ENCODE measurements around the gene NUP50.

The NUP50 gene, protein sequence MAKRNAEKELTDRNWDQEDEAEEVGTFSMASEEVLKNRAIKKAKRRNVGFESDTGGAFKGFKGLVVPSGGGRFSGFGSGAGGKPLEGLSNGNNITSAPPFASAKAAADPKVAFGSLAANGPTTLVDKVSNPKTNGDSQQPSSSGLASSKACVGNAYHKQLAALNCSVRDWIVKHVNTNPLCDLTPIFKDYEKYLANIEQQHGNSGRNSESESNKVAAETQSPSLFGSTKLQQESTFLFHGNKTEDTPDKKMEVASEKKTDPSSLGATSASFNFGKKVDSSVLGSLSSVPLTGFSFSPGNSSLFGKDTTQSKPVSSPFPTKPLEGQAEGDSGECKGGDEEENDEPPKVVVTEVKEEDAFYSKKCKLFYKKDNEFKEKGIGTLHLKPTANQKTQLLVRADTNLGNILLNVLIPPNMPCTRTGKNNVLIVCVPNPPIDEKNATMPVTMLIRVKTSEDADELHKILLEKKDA

DNA sequence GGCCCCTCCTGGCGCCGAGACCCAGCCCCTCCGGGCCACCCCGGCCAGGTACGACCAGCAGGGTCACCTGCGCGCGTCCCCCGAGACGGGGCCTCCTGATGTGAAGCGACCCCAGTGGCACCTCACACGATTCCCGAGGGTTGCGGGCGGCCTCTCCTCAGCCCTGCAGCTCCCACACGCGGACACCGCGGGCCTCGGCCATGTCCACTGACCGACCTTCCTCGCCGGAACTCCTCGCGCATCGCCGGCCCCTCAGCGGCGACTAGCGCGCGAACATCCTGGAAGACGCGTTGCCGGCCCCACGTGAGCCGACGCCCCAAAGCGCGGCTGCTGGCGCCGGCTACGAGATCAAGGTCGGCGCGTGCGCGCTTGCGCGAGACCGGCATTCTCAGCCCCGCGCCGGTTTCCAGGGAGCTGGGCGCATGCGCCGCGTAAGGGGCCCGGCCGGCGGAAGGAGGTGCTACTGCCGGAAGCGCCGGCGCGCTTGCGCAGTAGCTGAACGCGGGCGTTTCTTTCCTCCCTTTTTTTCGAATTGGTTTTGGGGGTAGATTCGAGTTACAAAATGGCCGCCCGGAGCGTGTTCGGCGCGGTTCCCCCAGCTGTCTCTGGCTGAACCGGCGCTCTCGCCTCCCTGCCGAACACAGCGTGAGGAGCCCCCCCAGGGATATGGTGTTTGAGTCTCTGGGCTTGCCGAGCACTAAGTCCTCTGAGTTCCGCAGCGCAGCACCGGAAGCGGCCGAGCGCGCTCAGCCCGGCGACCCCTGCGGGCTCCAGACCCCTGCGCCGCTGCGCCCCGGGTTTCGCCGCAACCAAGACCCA lies at the start of gene NUP50:
NUP50 (plus strand) TSS at position 475 of the 819 bp plus-strand sequence. CDS start 4,253 bp downstream, outside the sequence.
- peak; percentile 84 for DNase-seq

DNA sequence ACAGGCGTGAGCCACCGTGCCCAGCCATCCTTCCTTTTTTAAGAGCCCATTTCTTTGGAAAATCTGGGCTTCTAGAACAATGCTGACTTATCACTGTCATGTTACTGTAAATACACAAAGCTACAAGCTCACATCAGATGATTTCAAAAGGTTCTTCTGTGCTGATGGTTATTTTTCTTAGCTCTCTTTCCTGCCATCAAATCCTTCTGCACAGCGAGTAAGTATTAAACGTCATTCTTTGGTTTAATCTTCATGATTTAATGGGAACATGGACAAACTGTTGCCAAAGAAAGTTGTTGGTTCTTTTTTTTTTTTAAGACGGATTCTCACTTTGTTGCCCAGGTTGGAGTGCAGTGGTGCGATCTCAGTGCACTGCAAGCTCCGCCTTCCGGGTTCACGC lies 43.3 kb upstream of the NUP50 start:
- no peak for DNase-seq

DNA sequence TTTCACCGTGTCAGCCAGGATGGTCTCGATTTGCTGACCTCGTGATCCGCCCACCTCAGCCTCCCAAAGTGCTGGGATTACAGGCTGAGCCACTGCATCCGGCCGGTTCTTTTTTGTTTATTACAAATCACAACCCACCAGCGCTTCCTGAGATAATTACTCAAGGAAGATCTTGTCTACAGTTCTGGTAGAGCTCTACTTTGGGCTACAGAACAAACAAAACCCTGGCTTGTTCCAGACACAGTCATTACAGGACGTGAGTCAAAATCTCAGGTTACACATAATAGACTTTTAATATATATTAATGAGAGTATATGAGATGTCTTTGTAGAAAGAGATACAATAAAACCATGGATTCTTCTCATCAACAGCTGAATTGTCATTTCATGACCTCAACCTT lies 42.8 kb upstream of the NUP50 start:
- DNase-seq: no peak

DNA sequence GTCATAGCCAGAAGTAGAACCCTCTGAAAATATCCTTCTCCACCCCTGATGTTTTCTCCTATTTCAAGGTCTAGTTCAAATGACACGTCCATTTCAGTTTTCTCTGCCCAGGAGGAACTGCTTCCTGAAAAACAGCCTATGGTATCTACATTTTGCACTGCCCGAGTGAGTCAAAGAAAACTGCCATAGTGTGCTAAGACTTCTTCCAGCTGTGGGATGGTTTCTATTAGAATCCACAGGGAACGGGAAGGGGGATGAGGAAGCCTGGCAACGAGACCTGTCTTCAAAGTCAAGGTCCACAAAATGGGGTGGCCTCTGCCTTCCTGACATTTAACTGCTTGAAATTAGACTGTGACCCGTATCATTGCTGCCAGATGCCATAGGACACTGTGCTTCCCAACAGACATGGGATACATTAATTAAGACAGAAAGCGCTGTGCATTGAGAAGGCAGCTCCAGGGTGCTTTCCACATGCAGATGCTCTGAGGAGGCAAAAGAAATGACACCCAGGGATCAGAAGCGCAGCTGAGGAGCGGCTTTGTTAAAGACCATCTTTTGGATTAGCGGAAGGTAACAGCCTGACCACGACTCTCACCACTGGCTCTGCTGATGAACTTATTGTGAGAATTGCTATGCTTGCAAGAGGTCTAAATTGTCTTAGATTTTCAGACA lies 39.4 kb upstream of the NUP50 start:
- no peak for DNase-seq

DNA sequence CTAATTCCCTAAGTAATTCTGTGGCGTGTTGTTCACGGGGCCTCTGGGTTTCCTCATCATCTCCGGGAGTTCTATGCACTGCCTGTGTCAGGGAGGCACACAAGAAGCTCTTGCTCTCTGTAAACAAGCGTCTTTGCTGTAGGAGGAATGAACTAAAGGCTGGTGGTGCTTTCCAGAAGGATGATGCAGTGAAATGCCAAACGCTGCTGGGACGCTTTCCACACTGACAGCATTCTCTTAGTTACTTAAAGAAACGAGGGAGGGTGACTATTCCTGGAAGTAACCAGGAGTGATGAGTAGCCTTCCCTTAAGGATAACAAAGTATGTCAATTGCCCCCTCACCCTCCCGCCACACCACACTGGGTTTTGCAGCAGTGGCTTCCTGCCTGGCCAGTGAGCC lies 38.5 kb upstream of the NUP50 start:
- no peak for DNase-seq

DNA sequence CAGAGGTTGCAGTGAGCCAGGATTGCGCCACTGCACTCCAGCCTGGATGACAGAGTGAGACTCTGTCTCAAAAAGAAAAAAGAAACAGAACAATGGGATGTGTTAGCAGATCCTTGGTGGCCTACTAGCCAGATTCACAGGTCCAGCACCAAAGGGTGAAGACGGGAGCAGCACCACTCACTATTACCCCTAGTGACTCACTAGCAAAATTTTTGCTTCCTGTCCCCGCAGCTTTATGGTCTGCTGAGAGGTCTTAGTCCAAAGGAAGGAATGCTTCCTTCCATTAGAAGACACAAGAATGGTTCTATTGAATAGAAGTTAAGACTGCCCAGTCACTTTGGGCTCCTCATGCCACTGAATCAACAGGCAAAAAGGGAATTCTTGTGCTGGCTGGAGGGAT lies 35.9 kb upstream of the NUP50 start:
- DNase-seq: no peak

DNA sequence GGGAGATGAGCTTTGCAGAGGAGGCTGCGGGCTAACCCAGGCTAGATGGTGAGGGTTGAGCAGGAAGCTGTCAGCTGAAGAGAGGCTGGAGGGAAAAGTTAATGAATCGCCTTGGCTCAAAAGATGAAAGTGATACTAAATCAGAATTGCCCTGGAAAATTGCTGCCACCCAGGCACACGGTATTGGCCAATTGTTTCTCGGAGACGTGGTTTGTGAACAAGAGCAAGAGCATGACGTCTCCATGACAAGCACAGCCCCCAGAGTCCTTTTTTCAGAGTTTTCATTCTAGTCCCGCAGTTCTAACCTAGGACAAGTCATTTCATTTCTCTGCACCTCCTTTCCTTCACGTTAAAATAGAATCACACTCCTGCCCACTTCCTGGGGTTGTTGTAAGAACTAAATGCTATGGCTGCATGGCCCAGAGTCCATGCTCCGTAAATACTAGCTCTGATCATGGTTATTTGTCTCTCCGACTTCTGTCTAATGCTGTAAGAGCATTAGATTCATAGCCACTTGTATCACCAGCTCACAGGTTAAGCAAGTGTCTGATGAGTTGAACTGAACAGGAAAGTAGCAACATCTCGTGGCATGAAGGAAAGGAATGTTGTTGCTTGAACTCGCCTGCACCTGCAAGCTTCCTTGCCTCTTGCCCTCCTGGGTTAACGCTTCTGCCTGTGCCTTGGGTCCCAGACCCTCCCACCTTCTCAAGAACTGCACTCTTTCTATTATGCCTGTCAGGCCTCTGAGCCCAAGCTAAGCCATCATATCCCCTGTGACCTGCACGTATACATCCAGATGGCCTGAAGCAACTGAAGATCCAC lies 33.8 kb upstream of the NUP50 start:
- no peak for DNase-seq

DNA sequence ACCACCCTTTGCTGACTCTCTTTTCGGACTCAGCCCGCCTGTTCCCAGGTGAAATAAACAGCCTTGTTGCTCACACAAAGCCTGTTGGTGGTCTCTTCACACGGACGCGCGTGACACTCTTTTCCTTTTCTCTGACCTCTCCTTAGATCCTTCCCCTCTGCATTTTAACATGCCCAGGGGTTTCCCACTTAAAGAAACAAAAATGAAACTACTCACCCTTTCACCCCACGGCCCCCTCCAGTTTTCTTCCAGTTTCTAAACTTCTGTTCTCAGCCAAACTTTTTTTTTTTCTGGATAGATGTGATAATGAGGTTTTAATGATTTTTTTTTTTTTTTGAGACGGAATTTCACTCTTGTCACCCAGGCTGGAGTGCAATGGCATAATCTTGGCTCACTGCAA lies 32.8 kb upstream of the NUP50 start:
- no peak for DNase-seq

DNA sequence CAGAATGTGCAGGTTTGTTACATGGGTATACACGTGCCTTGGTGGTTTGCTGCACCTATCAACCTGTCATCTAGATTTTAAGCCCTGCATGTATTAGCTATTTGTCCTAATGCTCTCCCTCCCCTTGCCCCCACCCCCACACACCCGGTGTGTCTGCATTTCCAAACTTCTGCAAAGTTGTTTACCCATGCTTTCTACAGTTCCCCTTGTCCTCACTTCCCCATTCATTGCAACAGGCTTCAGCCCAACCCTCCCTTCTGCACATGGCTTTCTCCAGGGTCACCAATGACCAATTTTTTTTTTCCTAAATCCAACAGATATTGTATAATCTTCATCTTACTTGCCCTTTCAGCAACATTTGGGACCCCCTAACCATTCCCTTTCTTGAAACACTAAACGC lies 32.0 kb upstream of the NUP50 start:
- no peak for DNase-seq

DNA sequence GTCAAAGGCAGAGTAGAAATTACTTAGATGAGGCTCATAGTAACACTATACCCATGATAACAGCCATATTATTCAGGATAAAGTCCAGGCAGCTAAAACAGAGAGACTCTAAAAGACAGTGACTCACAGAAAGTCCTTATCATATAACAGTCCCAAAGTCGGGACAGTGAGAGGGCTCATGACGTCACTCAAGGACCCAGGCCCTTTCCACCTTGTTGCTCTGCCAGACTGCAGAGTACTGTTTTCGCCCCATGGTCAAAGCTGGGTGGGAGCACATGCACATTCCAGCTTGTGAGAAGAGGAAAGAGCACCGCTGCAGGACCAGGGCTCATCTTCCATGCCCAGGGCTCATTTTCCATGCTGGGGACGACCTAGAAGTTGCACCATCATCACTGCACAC lies 29.4 kb upstream of the NUP50 start:
- no peak for DNase-seq

DNA sequence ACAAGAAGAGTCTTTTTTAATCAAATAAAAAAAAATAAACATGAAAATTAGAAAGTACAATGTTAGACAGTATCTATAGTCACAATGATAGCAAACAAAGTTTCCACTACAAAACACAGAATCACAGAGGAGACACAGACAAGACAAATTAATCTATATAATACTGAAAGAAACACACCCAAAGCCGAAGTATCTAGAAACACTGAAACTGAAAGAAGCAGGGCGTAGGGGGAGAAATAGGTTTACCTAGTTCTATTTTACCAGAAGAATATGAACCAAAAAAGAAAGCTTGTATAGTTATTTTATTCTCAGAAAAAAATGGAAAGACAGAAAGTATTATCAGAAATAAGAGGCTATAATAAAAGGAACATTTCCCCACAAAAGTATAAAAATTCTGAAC lies 27.1 kb upstream of the NUP50 start:
- no peak for DNase-seq

DNA sequence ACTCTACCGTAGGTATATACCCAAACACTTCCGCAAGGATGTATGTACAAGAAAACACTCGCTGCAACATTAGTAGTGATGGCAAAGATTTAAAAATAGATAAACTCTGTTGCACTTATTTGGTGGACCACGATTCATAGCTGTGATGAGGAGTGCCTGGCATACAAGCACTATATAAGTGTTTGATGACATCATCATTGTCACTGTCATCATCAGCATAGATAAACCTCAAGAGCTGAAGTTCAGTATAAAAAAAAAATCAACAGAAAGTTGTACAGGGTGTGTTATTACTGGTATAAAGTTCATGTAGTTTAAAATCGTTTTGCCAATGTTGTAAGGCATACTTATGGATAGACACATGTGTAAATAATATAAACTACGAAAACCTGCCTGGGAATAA lies 24.0 kb upstream of the NUP50 start:
- no peak for DNase-seq

DNA sequence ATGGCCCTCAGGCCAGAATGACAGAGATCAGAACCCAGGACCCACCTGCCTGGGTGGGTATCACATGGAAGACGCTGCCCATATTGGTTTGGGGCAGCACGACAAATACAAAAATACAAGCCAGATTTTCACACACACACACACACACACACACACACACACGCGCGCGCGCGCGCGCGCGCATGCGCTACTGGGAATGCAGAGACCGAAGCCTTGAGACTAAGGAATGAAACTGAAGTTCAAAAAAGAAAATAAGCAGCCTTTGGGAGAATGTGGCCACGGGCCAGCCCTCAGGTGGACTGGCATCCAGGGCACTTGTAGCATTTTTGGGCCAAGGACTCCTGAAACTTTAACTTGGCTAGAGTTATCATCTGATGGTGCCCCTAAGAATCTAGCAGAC lies 21.3 kb upstream of the NUP50 start:
- no peak for DNase-seq

DNA sequence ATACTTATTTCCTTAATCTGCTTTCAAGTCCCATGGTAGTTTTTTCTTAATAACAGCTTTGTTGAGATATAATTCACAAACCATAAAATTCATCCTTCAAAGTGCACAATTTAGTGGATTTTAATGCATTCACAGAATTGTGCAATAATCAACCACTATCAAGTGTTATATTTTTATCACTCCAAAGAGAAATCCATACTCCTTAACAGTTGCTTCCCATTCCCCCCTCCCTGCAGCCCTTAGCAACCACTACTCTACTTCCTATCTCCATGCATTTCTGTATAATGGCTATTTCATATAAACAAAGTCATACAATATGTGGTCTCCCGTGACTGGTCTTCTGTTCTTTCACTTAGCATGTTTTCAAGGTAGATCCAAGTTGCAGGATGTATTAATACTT lies 18.8 kb upstream of the NUP50 start:
- no peak for DNase-seq

DNA sequence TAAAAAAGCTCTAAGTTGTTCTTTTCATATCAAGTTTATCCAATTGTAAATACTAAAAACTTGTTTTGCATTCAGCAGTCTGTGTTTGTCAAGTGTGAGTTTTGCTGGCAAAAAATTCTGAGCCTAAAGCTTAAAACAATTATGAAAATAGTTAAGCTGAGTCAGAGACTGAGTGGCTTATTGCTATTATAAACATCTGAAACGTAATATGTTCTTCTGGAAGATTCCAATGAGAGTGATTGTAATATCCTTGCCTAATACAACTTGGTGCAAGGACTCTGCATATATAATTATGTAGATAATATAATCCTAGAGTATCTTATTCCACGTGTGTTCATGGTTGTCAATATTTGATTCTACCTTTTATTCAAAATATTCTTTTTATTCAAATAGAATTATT lies 14.1 kb upstream of the NUP50 start:
- no peak for DNase-seq

DNA sequence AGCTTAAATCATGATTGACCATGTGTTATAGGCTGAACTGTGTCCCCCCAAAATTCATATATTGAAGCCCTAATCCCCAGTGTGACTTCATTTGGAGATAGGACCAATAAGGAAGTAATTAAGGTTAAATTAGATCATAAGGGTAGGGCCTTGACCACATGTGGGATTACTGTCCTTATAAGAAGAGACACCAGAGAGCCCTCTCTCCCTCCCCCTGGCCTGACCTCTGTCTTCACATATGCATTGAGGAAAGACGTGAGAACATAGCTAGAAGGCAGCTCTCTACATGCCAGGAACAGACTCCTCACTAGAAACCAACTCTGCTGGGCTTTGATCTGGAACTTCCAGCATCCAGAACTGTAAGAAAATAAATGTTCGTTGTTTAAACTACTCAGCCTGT lies 13.6 kb upstream of the NUP50 start:
- no peak for DNase-seq

DNA sequence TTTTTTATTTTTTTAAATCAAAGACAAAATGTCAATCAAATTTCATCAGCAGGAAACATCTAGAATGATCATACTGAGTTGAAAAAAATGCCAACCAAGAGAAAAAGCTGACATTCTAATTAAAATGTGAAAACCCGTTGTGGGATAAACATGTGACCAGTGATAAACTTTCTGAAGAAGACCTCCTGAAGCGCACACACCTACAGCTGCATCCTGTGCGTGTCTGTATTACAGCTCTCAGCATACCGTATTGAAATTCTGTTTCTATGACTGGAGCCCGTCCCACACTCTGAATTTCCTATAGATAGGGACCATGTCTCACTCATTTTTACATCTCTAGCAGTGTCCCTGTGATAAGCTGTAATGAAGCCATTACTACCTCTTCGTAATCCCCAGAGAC lies 12.2 kb upstream of the NUP50 start:
- DNase-seq: no peak

DNA sequence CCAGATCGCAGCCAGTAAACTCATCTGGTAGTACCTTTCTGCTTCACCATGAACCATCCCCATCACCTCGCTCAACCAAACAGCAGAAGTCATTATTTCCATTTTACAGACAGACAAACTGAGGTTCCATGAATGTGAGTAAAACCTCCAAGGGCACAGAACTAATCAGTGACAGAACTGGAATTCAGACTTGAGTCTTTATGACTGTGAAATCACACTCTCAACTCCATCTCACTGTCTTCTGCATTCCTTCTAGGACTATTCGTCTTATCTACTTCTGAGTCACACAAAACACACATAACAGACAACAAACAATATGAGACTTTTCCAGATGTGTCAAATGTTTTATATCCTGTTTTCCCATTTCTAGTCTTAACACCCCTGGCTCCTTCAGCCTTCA lies 9.3 kb upstream of the NUP50 start:
- DNase-seq: no peak

DNA sequence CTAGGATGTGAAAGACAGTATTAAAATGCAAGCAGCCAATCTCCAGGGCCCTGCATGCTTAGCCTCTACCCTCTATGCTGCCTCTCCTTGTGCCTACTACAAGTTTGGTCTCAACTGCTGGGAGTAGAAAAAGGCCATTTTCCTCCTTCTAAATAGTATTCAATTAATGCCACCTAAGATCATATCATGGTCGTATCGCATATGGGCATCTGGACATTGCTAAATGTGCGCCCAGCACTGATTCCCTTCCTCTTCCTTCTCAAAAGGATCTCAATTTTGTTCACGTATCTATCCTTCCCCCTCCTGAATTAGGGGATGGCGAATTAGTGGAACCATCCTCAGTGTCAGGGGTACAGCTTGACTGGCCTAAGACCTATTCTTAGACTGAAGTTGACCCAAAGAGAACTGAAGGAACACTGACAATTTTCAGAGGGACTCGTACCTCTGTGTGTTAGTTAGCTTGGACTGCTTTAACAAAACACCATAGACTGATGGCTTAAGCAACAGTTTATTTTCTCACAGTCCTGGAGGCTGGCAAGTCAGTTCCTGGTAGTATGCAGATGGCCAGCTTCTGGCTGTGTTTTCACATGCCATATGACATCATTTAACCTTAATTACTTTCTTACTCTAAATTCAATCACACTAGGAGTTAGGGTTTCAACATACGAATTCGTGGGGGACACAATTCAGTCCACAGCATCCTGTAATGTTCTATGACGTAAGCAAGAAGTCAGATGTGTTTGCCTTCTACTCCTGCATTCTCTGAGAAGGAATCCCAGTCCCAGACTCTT lies 8.5 kb upstream of the NUP50 start:
- no peak for DNase-seq

DNA sequence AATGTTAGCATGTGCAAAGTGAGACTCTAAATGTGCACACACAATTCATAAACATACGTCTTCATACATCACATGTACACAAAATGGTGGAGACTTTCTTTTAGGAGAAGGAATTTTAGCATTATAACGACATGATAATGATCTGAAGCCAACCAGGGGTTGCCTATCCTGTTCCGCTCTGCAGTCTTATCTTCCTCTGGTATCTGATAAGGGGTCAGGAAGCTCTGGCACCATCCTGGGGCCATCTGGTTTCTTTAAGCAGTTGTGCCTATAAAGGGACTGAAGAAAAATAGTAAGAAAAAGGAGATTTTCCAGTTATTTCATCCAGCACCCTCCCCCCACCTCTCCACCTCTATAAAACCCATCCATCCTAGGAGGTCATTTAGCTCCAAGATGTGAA lies 5.8 kb upstream of the NUP50 start:
- no peak for DNase-seq

DNA sequence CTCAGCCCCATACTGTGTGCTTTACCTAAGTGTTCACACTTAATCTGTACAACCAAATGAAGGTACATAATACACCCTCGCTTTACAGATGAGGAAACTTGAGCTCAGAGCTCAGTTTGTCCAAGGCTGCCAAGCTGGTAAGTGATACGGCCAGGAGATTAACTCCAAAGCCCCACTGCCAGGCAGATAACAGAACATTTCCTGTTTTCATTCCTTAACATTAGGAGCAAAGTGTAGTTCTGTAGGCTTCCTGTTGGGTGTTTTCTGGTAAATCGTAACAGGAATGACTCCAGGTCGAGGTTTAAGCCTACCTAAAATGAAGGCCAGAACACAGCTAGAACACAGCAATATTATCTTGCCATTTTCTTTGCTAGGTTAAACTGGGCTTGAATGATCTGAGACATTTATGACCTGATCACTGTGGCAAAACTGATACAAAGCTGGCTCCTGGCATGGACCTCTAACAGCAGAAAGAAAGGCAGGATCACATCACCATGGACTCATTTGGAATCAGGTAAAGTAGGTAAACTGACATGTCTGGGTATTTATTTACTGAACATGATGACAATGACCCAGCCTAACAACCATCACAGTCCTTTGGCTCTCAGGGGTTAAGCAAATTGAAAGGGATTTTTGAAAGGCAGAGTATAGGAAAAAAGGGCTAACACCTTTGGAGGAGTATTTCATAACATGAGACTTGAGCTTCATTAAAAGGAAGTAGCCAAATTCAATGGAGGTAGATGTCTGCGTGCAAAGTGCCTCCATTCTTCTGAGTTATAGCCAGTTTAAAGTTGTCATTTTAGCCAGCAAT lies 3.9 kb upstream of the NUP50 start:
- peak; percentile 24 for DNase-seq

All from NCI-H2029 (cell line).